ENCODE measurements around the gene IRX3.

IRX3 gene

GRCh38 chr16:54290833-54291655, 4.5 kb upstream of the IRX3 start:
- no peak for DNase-seq (ENCODE audit: low spot score)

- no peak for DNase-seq (ENCODE audit: low spot score)
Measured at GRCh38 chr16:54289945-54290832, 3.6 kb upstream of the IRX3 start.

GRCh38 chr16:54289242-54289944, 2.8 kb upstream of the IRX3 start:
- DNase-seq (ENCODE audit: low spot score): no peak

GRCh38 chr16:54288835-54289241, 2.3 kb upstream of the IRX3 start:
- DNase-seq (ENCODE audit: low spot score): no peak

GRCh38 chr16:54288030-54288834, 1.6 kb upstream of the IRX3 start:
- no peak for DNase-seq (ENCODE audit: low spot score)

- DNase-seq (ENCODE audit: low spot score): no peak
Measured at GRCh38 chr16:54287131-54288029, 793 bp upstream of the IRX3 start.

GRCh38 chr16:54286090-54286365, 559 bp downstream of the IRX3 start:
- no peak for DNase-seq (ENCODE audit: low spot score)

- no peak for DNase-seq (ENCODE audit: low spot score)
Measured at GRCh38 chr16:54285414-54286089, 1.0 kb downstream of the IRX3 start.

- no peak for DNase-seq (ENCODE audit: low spot score)
Measured at GRCh38 chr16:54284931-54285413, 1.6 kb downstream of the IRX3 start.

- DNase-seq (ENCODE audit: low spot score): no peak
Measured at GRCh38 chr16:54284319-54284930, 2.2 kb downstream of the IRX3 start.

GRCh38 chr16:54283725-54284318, 2.8 kb downstream of the IRX3 start:
- no peak for DNase-seq (ENCODE audit: low spot score)

- DNase-seq (ENCODE audit: low spot score): no peak
Measured at GRCh38 chr16:54282928-54283724, 3.5 kb downstream of the IRX3 start.

GRCh38 chr16:54282202-54282927, 4.2 kb downstream of the IRX3 start:
- DNase-seq (ENCODE audit: low spot score): no peak

GRCh38 chr16:54281535-54282201, 4.9 kb downstream of the IRX3 start:
- DNase-seq (ENCODE audit: low spot score): no peak

GRCh38 chr16:54280751-54281150, 5.8 kb downstream of the IRX3 start:
- no peak for DNase-seq (ENCODE audit: low spot score)

- DNase-seq (ENCODE audit: low spot score): no peak
Measured at GRCh38 chr16:54277845-54278703, 8.5 kb downstream of the IRX3 start.
